ENCODE data around the gene BUD23.
"Not testable (repeated sequence)": the region's sequence is repeated elsewhere in the genome, so short reads cannot be mapped to it uniquely, and the experiment has no call there.

Gene BUD23

GRCh38 chr7:73702665-73703064, 19.3 kb downstream of the BUD23 start:
- no peak for DNase-seq

GRCh38 chr7:73703225-73703624, 19.8 kb downstream of the BUD23 start:
- DNase-seq: no peak

GRCh38 chr7:73703757-73704639, 20.6 kb downstream of the BUD23 start:
- no peak for DNase-seq

GRCh38 chr7:73704640-73705550, 21.5 kb downstream of the BUD23 start:
- no peak for DNase-seq

- no peak for DNase-seq
Observed at GRCh38 chr7:73705551-73705920, 22.1 kb downstream of the BUD23 start.

GRCh38 chr7:73706126-73707044, 23.0 kb downstream of the BUD23 start:
- DNase-seq: peak; percentile 94

- no peak for DNase-seq
Observed at GRCh38 chr7:73707045-73707631, 23.7 kb downstream of the BUD23 start.

- no peak for DNase-seq
Observed at GRCh38 chr7:73708961-73709549, 25.7 kb downstream of the BUD23 start.

- DNase-seq: no peak
Observed at GRCh38 chr7:73712773-73713172, 29.4 kb downstream of the BUD23 start.

GRCh38 chr7:73713319-73713718, 29.9 kb downstream of the BUD23 start:
- DNase-seq: not testable (repeated sequence)

GRCh38 chr7:73715648-73716317, 32.4 kb downstream of the BUD23 start:
- peak; percentile 91 for DNase-seq

- DNase-seq: no peak
Observed at GRCh38 chr7:73716318-73716890, 33.0 kb downstream of the BUD23 start.

- no peak for DNase-seq
Observed at GRCh38 chr7:73717025-73717807, 33.8 kb downstream of the BUD23 start.

GRCh38 chr7:73717991-73718405, 34.6 kb downstream of the BUD23 start:
- peak; percentile 35 for DNase-seq

GRCh38 chr7:73718438-73718881, 35.1 kb downstream of the BUD23 start:
- peak; percentile 16 for DNase-seq

GRCh38 chr7:73718905-73719805, 35.8 kb downstream of the BUD23 start, which contains the start of gene STX1A:
STX1A (minus strand) TSS chr7:73719669; CDS start chr7:73719631, 38 bp downstream.
- peak; percentile 85 for DNase-seq

- DNase-seq: no peak
Observed at GRCh38 chr7:73719806-73720169, 36.4 kb downstream of the BUD23 start.

- DNase-seq: not testable (repeated sequence)
Observed at GRCh38 chr7:73720443-73720842, 37.0 kb downstream of the BUD23 start.

- peak; percentile 11 for DNase-seq
Observed at GRCh38 chr7:73721377-73721817, 38.0 kb downstream of the BUD23 start.

Measured in 8988T (cell line).